Measurements from ENCODE around the gene DIS3L2.

Gene DIS3L2

DNA sequence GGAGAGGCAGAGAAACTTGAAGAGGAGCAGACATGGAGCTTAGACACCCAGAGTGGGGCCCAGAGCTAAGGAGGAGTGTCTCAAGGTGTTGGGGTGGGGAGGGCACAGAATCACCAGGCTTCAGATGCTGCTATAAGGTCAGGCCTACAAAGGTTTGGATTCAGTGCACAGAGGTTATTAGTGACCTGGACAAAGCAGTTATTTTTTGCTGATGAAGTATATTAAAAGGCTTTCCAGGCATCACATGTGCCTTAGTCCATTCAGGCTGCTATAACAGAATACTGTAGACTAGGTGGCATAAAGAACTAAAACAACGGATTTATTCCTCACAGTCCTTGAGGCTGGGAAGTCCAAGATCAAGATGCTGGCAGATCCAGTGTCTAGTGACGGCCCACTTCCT lies 271.4 kb downstream of the DIS3L2 start:
- Histone ChIP-seq H3K4me1 (no peaks in the 10 kb centered on the region), H3K27ac (no peak overlapping the region), H3K9ac (no peak overlapping the region), H3K9me3 (ENCODE audit: control insufficient read depth, low read length) (no peaks in the 10 kb centered on the region), H3K36me3 (ENCODE audit: control insufficient read depth, insufficient read depth, low read length) (no peaks in the 10 kb centered on the region), H3K79me2 (peaks cover 2% of the 10 kb centered on the region), H2AFZ (no peak overlapping the region), H3K4me3 (ENCODE audit: low read depth, low read length) (no peak overlapping the region), H3K4me2 (ENCODE audit: low read length) (no peak overlapping the region), H3K27me3 (ENCODE audit: control insufficient read depth, insufficient read depth, low read length) (no peaks in the 10 kb centered on the region)
- TF ChIP-seq, protein P1, sequence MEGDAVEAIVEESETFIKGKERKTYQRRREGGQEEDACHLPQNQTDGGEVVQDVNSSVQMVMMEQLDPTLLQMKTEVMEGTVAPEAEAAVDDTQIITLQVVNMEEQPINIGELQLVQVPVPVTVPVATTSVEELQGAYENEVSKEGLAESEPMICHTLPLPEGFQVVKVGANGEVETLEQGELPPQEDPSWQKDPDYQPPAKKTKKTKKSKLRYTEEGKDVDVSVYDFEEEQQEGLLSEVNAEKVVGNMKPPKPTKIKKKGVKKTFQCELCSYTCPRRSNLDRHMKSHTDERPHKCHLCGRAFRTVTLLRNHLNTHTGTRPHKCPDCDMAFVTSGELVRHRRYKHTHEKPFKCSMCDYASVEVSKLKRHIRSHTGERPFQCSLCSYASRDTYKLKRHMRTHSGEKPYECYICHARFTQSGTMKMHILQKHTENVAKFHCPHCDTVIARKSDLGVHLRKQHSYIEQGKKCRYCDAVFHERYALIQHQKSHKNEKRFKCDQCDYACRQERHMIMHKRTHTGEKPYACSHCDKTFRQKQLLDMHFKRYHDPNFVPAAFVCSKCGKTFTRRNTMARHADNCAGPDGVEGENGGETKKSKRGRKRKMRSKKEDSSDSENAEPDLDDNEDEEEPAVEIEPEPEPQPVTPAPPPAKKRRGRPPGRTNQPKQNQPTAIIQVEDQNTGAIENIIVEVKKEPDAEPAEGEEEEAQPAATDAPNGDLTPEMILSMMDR (IDR thresholded peaks at IDR 0.05) = no peak

DNA sequence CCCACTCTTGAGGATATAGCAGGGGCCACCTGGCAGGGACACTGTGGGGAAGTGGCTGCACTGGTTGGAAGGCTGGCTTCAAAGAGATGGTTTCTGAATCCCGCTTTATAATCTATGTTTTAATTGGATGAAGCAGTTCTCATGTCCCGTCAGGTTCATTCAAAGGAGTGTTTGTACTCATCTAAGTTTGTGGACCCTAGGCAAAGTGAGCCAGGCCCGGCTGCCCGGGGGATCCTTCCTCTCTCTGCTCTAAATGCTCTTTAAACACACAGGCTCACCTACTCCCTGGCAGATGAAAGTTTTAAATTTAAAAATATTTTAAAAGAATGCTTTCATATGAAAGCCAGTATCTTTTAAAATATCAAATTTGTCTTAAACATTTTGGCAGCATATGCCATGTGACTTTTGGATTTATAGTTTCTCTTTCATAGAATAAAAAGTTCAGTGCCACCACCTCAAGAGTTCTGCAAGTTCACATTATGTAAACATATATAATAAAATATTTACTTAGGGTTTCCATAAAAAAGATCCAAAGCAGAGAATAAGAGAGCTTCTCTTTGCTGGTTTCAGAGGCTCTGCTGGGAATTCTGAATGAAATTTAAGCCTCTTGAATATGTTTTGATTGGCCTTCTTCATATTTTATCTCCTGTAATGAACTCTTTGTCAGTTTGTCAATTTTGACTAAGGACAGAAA lies 273.6 kb downstream of the DIS3L2 start:
- no peaks in the 10 kb centered on the region for H3K27me3 ChIP-seq (ENCODE audit: control insufficient read depth, insufficient read depth, low read length)
- no peak overlapping the region for H3K4me2 ChIP-seq (ENCODE audit: low read length)
- H2AFZ ChIP-seq = no peak overlapping the region
- no peaks in the 10 kb centered on the region for H3K4me1 ChIP-seq
- no peak overlapping the region for H3K27ac ChIP-seq
- H3K9me3 ChIP-seq (ENCODE audit: control insufficient read depth, low read length) = no peaks in the 10 kb centered on the region
- no peak overlapping the region for H3K4me3 ChIP-seq (ENCODE audit: low read depth, low read length)
- peaks cover 2% of the 10 kb centered on the region for H3K79me2 ChIP-seq
- no peak overlapping the region for H3K9ac ChIP-seq
- H3K36me3 ChIP-seq (ENCODE audit: control insufficient read depth, insufficient read depth, low read length) = no peaks in the 10 kb centered on the region
- TF ChIP-seq, protein P1 (IDR thresholded peaks at IDR 0.05) = no peak

- Histone ChIP-seq H3K79me2 (no peaks in the 10 kb centered on the region), H3K27me3 (ENCODE audit: control insufficient read depth, insufficient read depth, low read length) (no peaks in the 10 kb centered on the region), H3K27ac (no peak overlapping the region), H3K9me3 (ENCODE audit: control insufficient read depth, low read length) (no peaks in the 10 kb centered on the region), H3K4me1 (no peaks in the 10 kb centered on the region), H3K4me3 (ENCODE audit: low read depth, low read length) (no peak overlapping the region), H3K36me3 (ENCODE audit: control insufficient read depth, insufficient read depth, low read length) (no peaks in the 10 kb centered on the region), H2AFZ (no peak overlapping the region), H3K4me2 (ENCODE audit: low read length) (no peak overlapping the region), H3K9ac (no peak overlapping the region)
- TF ChIP-seq, protein P1 (IDR thresholded peaks at IDR 0.05) = no peak
Observed at GRCh38 chr2:232235716-232236115, 274.2 kb downstream of the DIS3L2 start.

DNA sequence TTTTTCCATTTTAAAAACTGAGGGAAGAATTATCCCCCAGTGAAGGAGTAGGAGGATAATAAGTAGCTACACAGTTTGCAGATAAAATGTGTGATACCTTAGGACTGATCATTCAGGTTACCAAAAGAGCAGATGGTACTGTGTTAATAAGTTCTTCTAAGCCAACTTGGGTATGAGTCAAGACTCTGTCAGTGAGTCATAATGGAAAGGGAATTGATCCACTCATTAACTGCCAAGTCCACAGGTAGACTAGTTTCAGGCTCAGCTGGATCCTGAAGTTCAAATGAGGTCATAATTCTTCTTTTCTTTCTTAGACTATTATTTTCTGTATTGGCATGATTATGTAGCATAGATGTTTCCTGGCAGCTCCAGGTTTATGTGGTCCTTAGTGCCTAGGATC lies 274.7 kb downstream of the DIS3L2 start:
- H2AFZ ChIP-seq = no peak overlapping the region
- H3K4me3 ChIP-seq (ENCODE audit: low read depth, low read length) = no peak overlapping the region
- no peak overlapping the region for H3K9ac ChIP-seq
- no peaks in the 10 kb centered on the region for H3K27me3 ChIP-seq (ENCODE audit: control insufficient read depth, insufficient read depth, low read length)
- no peaks in the 10 kb centered on the region for H3K9me3 ChIP-seq (ENCODE audit: control insufficient read depth, low read length)
- H3K4me1 ChIP-seq = no peaks in the 10 kb centered on the region
- no peak overlapping the region for H3K27ac ChIP-seq
- H3K4me2 ChIP-seq (ENCODE audit: low read length) = no peak overlapping the region
- TF ChIP-seq, protein P1 (IDR thresholded peaks at IDR 0.05) = no peak
- no peaks in the 10 kb centered on the region for H3K36me3 ChIP-seq (ENCODE audit: control insufficient read depth, insufficient read depth, low read length)
- no peaks in the 10 kb centered on the region for H3K79me2 ChIP-seq

DNA sequence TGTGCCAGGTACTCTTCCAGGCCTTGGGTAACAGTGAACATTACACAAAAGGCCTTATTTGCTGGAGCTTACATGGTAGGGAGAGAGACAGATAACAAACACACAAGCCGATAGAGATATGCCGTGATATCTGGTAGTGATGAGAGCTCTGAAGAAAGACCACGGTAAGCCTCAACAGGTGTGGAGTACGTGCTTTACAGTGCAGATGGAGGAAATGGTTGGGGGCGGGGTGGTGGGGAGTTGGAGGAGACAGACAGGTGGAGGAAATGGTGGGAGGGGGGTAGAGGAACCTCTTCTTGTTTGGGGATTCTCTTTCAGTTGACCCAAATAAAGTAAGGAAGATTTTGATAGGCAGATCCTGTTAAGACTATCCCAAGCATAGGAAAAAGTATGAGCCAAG lies 276.0 kb downstream of the DIS3L2 start:
- H3K4me2 ChIP-seq (ENCODE audit: low read length) = no peak overlapping the region
- TF ChIP-seq, protein P1 (IDR thresholded peaks at IDR 0.05) = no peak
- H3K4me1 ChIP-seq = no peaks in the 10 kb centered on the region
- no peaks in the 10 kb centered on the region for H3K9me3 ChIP-seq (ENCODE audit: control insufficient read depth, low read length)
- no peak overlapping the region for H3K9ac ChIP-seq
- H3K4me3 ChIP-seq (ENCODE audit: low read depth, low read length) = no peak overlapping the region
- H3K36me3 ChIP-seq (ENCODE audit: control insufficient read depth, insufficient read depth, low read length) = no peaks in the 10 kb centered on the region
- H3K79me2 ChIP-seq = no peaks in the 10 kb centered on the region
- no peak overlapping the region for H2AFZ ChIP-seq
- no peaks in the 10 kb centered on the region for H3K27me3 ChIP-seq (ENCODE audit: control insufficient read depth, insufficient read depth, low read length)
- H3K27ac ChIP-seq = no peak overlapping the region

Measured in parathyroid adenoma (tissue), 2 donors.